Measurements from ENCODE around the gene DKC1.
"Not testable (repeated sequence)": the region's sequence is repeated elsewhere in the genome, so short reads cannot be mapped to it uniquely, and the experiment has no call there.

The DKC1 gene

DNA sequence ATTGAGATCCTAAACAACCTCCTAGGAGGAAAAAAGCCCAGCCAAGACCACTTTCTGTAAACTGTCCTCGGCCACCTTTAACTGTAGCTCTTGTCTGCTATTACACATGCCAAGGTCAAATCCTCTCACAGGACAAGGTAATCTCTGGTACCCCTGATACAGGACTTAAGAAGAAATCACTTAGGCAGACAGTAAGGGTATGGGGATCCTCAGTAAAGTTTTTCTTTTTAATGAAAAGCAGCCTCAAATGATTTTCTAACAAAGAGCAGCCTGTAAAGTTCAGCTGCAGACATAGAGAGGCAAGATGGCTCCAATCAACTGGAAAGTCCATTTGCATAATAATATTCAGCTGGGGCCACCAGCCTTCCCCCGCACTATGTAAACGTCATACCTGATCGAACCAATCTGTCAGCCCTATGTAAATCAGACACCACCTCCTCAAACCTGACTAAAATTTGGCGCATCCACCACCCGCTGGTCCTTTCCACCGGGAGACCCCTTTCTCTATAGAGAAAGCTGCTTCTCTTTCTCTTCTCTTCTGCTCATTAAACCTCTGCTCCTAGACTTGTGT is 57.2 kb downstream of the DKC1 start:
- DNase-seq (ENCODE audit: low read depth) = no peak

DNA sequence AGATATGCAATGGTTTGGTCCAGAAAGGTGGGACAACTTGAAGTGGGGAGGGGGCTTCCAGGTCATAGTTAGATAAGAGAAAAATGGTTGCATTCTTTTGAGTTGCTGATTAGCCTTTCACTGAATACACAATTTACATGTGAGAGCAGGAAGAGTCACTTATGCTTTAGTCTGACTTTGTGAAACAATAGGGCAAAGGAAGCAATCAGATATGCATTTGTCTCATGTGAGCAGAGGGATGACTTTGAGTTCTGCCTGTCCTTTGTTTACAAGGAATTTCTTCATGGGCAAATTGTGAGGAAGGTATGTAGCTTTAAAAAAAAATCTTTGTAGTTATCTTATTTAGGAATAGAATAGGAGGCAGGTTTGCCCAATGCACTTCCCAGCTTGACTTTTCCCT is 58.9 kb downstream of the DKC1 start:
- DNase-seq (ENCODE audit: low read depth) = no peak

DNA sequence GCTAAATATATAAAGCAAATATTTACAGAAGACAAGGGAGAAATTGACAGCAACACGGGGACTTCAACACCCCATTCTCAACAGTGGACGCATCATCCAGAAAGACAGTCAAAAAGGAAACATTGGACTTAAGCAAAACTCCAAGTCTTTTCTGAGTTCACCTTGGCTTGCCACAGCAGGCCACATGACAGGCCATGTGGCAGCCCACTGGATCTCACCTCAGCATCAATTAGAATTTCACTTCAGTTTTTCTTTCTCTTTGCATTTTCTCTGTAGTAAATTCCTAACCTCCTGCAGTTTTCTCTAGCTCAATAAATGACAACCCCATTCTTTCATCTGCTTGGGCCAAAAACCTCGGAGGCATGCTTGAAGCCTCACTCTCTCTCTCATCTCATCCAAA is 59.4 kb downstream of the DKC1 start:
- no peak for DNase-seq (ENCODE audit: low read depth)

- DNase-seq (ENCODE audit: low read depth) = no peak
Measured at GRCh38 chrX:154824638-154825037, 62.0 kb downstream of the DKC1 start.

DNA sequence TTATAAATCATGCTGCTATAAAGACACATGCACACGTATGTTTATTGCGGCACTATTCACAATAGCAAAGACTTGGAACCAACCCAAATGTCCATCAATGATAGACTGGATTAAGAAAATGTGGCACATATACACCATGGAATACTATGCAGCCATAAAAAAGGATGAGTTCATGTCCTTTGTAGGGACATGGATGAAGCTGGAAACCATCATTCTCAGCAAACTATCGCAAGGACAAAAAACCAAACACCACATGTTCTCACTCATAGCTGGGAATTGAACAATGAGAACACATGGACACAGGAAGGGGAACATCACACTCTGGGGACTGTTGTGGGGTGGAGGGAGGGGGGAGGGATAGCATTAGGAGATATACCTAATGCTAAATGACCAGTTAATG is 62.9 kb downstream of the DKC1 start:
- not testable (repeated sequence) for DNase-seq (ENCODE audit: low read depth)

Data from non-pigmented ciliary epithelial cell (primary cell).